ENCODE data around the gene PIWIL1. TPM values are rescaled to one million over a fixed set of nuclear protein-coding genes. Genes with fewer than 3 reads are reported as not detected.

PIWIL1 gene
- total RNA-seq, 1 experiment from 2014 or later = not detected

- POLR2A ChIA-PET = no interaction called here
- no peak for ATAC-seq
Observed at GRCh38 chr12:130366159-130366558, 28.5 kb downstream of the PIWIL1 start.

GRCh38 chr12:130367003-130367402 is 29.3 kb downstream of the PIWIL1 start:
- BruUV-seq (replicated peaks) = no TSS peak
- Histone ChIP-seq H3K79me2 (ENCODE audit: insufficient read depth, low read length) (no peaks in the 10 kb centered on the region), H3K4me2 (ENCODE audit: low read length) (no peak overlapping the region), H3K4me3 (replicated peaks in 1 of 2; ENCODE audit: low read depth in 1 of 2, low read length in 2 of 2) (no peak overlapping the region), H3K9ac (ENCODE audit: low read length) (no peak overlapping the region), H3K9me2 (ENCODE audit: insufficient read depth) (no peaks in the 10 kb centered on the region), H3K27me3 (ENCODE audit: insufficient read depth, low read length) (no peaks in the 10 kb centered on the region), H2AFZ (ENCODE audit: low read depth, low read length, poor library complexity, severe bottlenecking) (no peak overlapping the region), H3K36me3 (ENCODE audit: control insufficient read depth in 1 of 2, insufficient read depth in 2 of 2, low read length in 2 of 2) (no peaks in the 10 kb centered on the region), H3K27ac (ENCODE audit: low read depth, low read length) (no peak overlapping the region), H4K20me1 (ENCODE audit: insufficient read depth) (no peaks in the 10 kb centered on the region), H3K4me1 (ENCODE audit: control insufficient read depth in 1 of 2, insufficient read depth in 2 of 2, low read length in 2 of 2) (no peaks in the 10 kb centered on the region), H3K9me3 (ENCODE audit: control insufficient read depth in 1 of 2, insufficient read depth in 1 of 2, low read depth in 1 of 2, low read length in 2 of 2) (no peaks in the 10 kb centered on the region)
- TF ChIP-seq CBX3 (IDR thresholded peaks at IDR 0.05; ENCODE audit: low read depth) (no peak), ATF3 (IDR thresholded peaks at IDR 0.05) (no peak), ZFX (IDR thresholded peaks at IDR 0.05) (no peak), POLR2A (IDR thresholded peaks at IDR 0.05; ENCODE audit: borderline replicate concordance, extremely low read depth, insufficient read depth, insufficient read length) (no peak), REST (IDR thresholded peaks at IDR 0.05; ENCODE audit: low read depth) (no peak), FOSL1 (IDR thresholded peaks at IDR 0.05; ENCODE audit: low read depth) (no peak), CTCF (IDR thresholded peaks at IDR 0.05 in 2 of 3, conservative IDR thresholded peaks at IDR 0.05 in 1 of 3; ENCODE audit: borderline replicate concordance in 1 of 3, insufficient read depth in 1 of 3, low read depth in 2 of 3, low read length in 2 of 3) (no peak), SP1 (IDR thresholded peaks at IDR 0.05; ENCODE audit: low read depth) (no peak), SRF (IDR thresholded peaks at IDR 0.05; ENCODE audit: low read depth) (no peak), YY1 (IDR thresholded peaks at IDR 0.05; ENCODE audit: extremely low read depth, insufficient replicate concordance, low read depth, low read length) (no peak), EZH2 (IDR thresholded peaks at IDR 0.05) (no peak), TCF7L2 (IDR thresholded peaks at IDR 0.05; ENCODE audit: borderline replicate concordance, extremely low read depth, insufficient read depth, insufficient read length) (no peak), ELF1 (IDR thresholded peaks at IDR 0.05; ENCODE audit: borderline replicate concordance, low read depth) (no peak), POLR2AphosphoS5 (IDR thresholded peaks at IDR 0.05; ENCODE audit: low read depth, low read length) (no peak), CEBPB (IDR thresholded peaks at IDR 0.05; ENCODE audit: low read depth) (no peak), ZNF274 (IDR thresholded peaks at IDR 0.05; ENCODE audit: low read depth, low read length) (no peak), EZH2phosphoT487 (IDR thresholded peaks at IDR 0.05; ENCODE audit: borderline replicate concordance) (no peak)
- DNase-seq (ENCODE audit: low read depth, low spot score) (no peak), ATAC-seq (no peak)
- ChIA-PET RAD21 (ENCODE audit: low non-redundant PET in 1 of 2, low total read pairs in 2 of 2, uncharacterized antibody in 2 of 2, unreplicated experiment in 2 of 2) (no interaction called here), CTCF (no interaction called here), POLR2A (no interaction called here)
- intact Hi-C loops (cut with micrococcal nuclease) = no loop called here

More at GRCh38 chr12:130366159-130366558, 28.5 kb downstream of the PIWIL1 start:
- Histone ChIP-seq H3K9ac (ENCODE audit: low read length) (no peak overlapping the region), H3K4me2 (ENCODE audit: low read length) (no peak overlapping the region), H3K9me2 (ENCODE audit: insufficient read depth) (no peaks in the 10 kb centered on the region), H3K9me3 (ENCODE audit: control insufficient read depth in 1 of 2, insufficient read depth in 1 of 2, low read depth in 1 of 2, low read length in 2 of 2) (no peaks in the 10 kb centered on the region), H3K4me3 (replicated peaks in 1 of 2; ENCODE audit: low read depth in 1 of 2, low read length in 2 of 2) (no peak overlapping the region), H3K27me3 (ENCODE audit: insufficient read depth, low read length) (peaks cover 3% of the 10 kb centered on the region; the same call in 1 of the 2 replicates), H3K27ac (ENCODE audit: low read depth, low read length) (no peak overlapping the region), H3K4me1 (ENCODE audit: control insufficient read depth in 1 of 2, insufficient read depth in 2 of 2, low read length in 2 of 2) (no peaks in the 10 kb centered on the region), H4K20me1 (ENCODE audit: insufficient read depth) (no peaks in the 10 kb centered on the region), H2AFZ (ENCODE audit: low read depth, low read length, poor library complexity, severe bottlenecking) (no peak overlapping the region), H3K36me3 (ENCODE audit: control insufficient read depth in 1 of 2, insufficient read depth in 2 of 2, low read length in 2 of 2) (no peaks in the 10 kb centered on the region), H3K79me2 (ENCODE audit: insufficient read depth, low read length) (no peaks in the 10 kb centered on the region)
- RAD21 ChIA-PET (ENCODE audit: low non-redundant PET in 1 of 2, low total read pairs in 2 of 2, uncharacterized antibody in 2 of 2, unreplicated experiment in 2 of 2) = no interaction called here
- CTCF ChIA-PET = no interaction called here
- BruUV-seq (replicated peaks) = no TSS peak
- intact Hi-C loops (cut with micrococcal nuclease) = no loop called here
- DNase-seq (ENCODE audit: low read depth, low spot score) = no peak
- no peak for TF ChIP-seq POLR2AphosphoS5 (IDR thresholded peaks at IDR 0.05; ENCODE audit: low read depth, low read length)
